Vagina (tissue), 2 donors: ENCODE data around the gene SENP6. TPM values are rescaled to one million over a fixed set of nuclear protein-coding genes. Genes with fewer than 3 reads are reported as not detected.

Experiments used
- DNase-seq, 2 donors: peaks; one replicate each; pipeline ENCODE4 v3.0.0-alpha.2; 2017; ENCODE audit errors: extremely low spot score in 2 of 2
- H3K27ac ChIP-seq: fragments of 200-600 bp; sonication (generic); one replicate; pipeline ENCODE4 v1.5.1; 2019
- H3K27me3 ChIP-seq: fragments of 200-600 bp; sonication (generic); one replicate; pipeline ENCODE4 v1.5.1; 2019
- H3K36me3 ChIP-seq, 2 donors: fragments of 200-600 bp; sonication (generic); one replicate each; pipeline ENCODE4 v1.5.1; 2017 to 2019
- H3K4me1 ChIP-seq: fragments of 200-600 bp; sonication (generic); one replicate; pipeline ENCODE4 v1.5.1; 2019
- H3K4me3 ChIP-seq, 2 donors: fragments of 200-600 bp; sonication (generic); 1 replicate in 1 of 2; 2 replicates in 1 of 2; pipeline ENCODE4 v1.5.1; 2016 to 2019
- H3K9me3 ChIP-seq: fragments of 200-600 bp; sonication (generic); one replicate; pipeline ENCODE4 v1.5.1; 2019
- POLR2A ChIP-seq, 2 donors: fragments of 450-650 bp; IDR thresholded peaks; one replicate each; pipeline ENCODE4 v1.6.1; 2017; ENCODE audit warnings: antibody characterized with exemption in 2 of 2, mild to moderate bottlenecking in 2 of 2, moderate library complexity in 2 of 2
- POLR2AphosphoS5 ChIP-seq, 2 donors: sonication (generic); formaldehyde crosslinking; IDR thresholded peaks; one replicate each; pipeline ENCODE4 v1.9.0; 2017; ENCODE audit warnings: antibody characterized with exemption in 2 of 2, mild to moderate bottlenecking in 2 of 2, low read depth in 1 of 2; ENCODE audit not compliant: insufficient read depth in 1 of 2
- intact Hi-C: fragments of 100-400 bp; cut with DNase I; formaldehyde crosslinking; loops from one replicate; pipeline ENCODE4 v1.15.1; 2023
- total RNA-seq: library from RNA; depleted of rRNA; stranded (reverse); fragments of >200 nt; gene quantifications from one replicate; pipeline ENCODE4 v1.2.3, GENCODE V29; 2016
- TF ChIP-seq, protein P1 (sequence below), 3 experiments: fragments of 450-650 bp in 2 of 3; fragments of 200-600 bp in 1 of 3; sonication (generic) in 1 of 3; IDR thresholded peaks; one replicate each; pipeline ENCODE4 v1.5.1; 2017 to 2019; ENCODE audit warnings: antibody characterized with exemption in 3 of 3, mild to moderate bottlenecking in 2 of 3, moderate library complexity in 2 of 3

SENP6 gene
- total RNA-seq, 1 donor from 2014 or later = 78.8 TPM

DNA sequence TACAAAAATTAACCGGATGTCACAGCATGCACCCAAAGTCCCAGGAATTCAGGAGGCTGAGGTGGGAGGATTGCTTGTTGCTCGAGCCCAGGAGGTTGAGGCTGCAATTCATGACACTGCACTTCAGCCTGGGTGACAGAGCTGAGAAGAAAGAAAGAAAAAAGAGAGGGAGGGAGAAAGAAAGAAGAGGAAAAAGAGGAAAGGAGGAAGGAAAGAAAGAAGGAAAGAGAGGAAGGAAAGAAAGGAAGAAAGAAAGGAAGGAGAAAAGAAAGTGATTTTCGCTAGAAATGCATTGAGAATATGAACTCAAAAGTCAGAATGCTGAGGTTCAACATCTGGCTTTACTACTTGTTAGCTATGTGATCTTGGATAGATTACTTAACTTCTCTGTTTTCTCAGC is 6.6 kb downstream of the SENP6 start:
- Histone ChIP-seq H3K27me3 (no peaks in the 10 kb centered on the region), H3K4me1 (peaks cover 94% of the 10 kb centered on the region), H3K27ac (peak overlapping the region; percentile 2), H3K4me3 (no peak overlapping the region), H3K9me3 (no peaks in the 10 kb centered on the region), H3K36me3 (no peaks in the 10 kb centered on the region)
- TF ChIP-seq, protein P1, sequence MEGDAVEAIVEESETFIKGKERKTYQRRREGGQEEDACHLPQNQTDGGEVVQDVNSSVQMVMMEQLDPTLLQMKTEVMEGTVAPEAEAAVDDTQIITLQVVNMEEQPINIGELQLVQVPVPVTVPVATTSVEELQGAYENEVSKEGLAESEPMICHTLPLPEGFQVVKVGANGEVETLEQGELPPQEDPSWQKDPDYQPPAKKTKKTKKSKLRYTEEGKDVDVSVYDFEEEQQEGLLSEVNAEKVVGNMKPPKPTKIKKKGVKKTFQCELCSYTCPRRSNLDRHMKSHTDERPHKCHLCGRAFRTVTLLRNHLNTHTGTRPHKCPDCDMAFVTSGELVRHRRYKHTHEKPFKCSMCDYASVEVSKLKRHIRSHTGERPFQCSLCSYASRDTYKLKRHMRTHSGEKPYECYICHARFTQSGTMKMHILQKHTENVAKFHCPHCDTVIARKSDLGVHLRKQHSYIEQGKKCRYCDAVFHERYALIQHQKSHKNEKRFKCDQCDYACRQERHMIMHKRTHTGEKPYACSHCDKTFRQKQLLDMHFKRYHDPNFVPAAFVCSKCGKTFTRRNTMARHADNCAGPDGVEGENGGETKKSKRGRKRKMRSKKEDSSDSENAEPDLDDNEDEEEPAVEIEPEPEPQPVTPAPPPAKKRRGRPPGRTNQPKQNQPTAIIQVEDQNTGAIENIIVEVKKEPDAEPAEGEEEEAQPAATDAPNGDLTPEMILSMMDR (IDR thresholded peaks at IDR 0.05) = no peak
- TF ChIP-seq POLR2AphosphoS5 (IDR thresholded peaks at IDR 0.05; ENCODE audit: insufficient read depth in 1 of 2, low read depth in 1 of 2) (no peak), POLR2A (IDR thresholded peaks at IDR 0.05) (no peak)
- intact Hi-C loops = no loop called here
- no peak for DNase-seq

DNA sequence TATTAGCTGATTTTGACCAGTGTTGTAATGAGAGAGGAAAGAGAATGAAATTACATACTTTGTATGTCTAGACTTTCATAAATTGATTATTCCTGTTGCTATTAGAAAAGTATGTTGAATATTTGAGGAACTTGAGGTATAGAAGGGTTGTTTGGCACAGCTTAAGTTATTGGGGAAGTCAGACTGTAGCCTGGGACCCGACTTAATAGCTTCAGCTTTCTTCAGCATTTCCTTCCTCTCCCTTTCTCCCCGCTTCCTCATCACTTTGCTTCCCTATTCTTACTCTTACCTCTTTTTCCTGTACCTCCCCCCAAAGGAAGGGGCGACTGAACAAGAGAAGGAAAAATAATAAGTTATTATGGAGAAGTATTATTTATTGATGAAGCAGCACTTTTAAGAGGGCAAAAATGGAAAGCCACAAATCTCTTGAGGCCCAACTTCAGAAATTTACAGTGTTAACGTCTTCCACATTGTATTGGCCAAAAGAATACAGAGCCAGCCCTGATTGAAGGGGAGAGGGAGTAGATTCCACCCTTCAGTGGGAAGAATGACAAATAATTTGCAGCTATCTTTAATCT is 7.4 kb downstream of the SENP6 start:
- DNase-seq = no peak
- TF ChIP-seq, protein P1 (IDR thresholded peaks at IDR 0.05) = no peak
- no peak for TF ChIP-seq POLR2A (IDR thresholded peaks at IDR 0.05)
- no peak for TF ChIP-seq POLR2AphosphoS5 (IDR thresholded peaks at IDR 0.05; ENCODE audit: insufficient read depth in 1 of 2, low read depth in 1 of 2)
- Histone ChIP-seq H3K4me1 (peaks cover 90% of the 10 kb centered on the region), H3K4me3 (no peak overlapping the region), H3K27me3 (no peaks in the 10 kb centered on the region), H3K36me3 (no peaks in the 10 kb centered on the region), H3K9me3 (no peaks in the 10 kb centered on the region), H3K27ac (no peak overlapping the region)
- intact Hi-C loops = no loop called here

DNA sequence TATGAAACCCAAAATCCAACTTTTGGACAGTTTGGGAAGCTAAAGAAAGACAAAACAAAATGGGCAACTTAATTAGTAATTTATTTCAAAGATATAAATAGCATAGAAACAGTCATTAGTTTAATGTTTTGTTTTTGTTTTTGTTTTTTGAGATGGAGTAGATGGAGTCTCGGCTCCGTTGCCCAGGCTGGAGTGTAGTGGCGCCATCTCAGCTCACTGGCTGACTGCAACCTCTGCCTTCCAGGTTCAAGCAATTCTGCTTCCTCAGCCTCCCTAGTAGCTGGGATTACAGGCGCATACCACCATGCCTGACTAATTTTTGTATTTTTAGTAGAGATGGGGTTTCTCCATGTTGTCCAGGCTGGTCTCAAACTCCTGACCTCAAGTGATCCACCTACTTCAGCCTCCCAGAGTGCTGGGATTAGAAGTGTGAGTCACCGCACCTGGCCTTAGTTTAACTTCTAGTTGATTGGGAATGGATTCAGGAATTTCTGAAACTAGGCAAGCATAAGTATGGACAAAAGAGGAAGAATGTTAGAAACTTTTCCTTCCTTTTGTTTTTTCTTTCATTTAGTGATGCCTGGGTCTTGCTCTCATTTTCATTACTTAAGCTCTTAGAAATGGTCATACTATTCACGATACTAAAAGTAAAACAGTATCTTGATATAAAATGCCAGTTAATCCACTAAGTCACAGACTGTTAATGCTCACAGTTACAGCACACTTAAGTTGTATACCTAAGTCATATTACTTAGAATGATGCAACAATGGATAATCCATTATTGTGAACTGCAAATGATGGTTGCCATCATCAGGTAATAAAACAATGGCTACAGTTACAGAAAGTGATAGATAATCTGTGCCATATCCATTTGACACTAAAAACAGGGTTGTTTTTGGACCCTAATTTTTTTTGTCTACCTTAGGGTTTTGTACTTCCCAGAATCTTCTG is 8.2 kb downstream of the SENP6 start:
- peak overlapping the region; percentile 19 for H3K27ac ChIP-seq
- no peaks in the 10 kb centered on the region for H3K36me3 ChIP-seq
- H3K4me1 ChIP-seq = peaks cover 86% of the 10 kb centered on the region
- H3K4me3 ChIP-seq = no peak overlapping the region
- intact Hi-C loops = no loop called here
- no peaks in the 10 kb centered on the region for H3K27me3 ChIP-seq
- no peaks in the 10 kb centered on the region for H3K9me3 ChIP-seq
- TF ChIP-seq POLR2AphosphoS5 (IDR thresholded peaks at IDR 0.05; ENCODE audit: insufficient read depth in 1 of 2, low read depth in 1 of 2) (no peak), POLR2A (IDR thresholded peaks at IDR 0.05) (no peak)
- TF ChIP-seq, protein P1 (IDR thresholded peaks at IDR 0.05) = no peak
- no peak for DNase-seq

DNA sequence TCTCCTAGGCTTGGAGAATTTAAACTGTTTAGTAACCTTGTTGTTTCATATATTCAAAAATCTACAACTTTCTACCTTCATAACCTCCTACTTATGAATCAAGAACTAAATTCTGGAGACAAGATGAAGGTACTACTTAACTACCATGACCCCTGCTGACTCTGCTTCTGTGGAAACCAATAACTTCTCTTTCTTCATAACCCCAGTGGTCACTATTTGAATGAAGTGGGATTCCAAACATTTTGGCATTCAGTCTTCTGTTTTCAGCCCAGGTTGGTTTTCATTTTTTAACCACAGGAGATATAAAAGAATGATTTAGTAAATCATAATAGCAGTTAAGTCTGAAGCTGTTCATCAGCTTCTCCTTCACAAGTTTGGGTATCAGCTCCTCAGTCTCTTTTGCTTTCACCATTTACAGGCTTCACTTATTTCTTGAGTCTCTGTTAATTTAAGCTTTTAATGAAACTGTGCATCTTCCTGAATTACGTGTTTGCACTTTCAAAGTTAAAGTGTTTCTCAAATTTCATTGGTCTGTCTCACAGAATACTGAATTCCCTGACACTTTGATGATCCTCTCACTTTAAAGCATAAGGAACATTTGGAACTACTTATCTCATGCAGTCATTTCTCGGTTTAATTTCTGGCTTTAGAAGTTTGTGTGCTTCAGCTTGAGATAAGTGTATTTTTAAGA is 9.5 kb downstream of the SENP6 start:
- H3K36me3 ChIP-seq = no peaks in the 10 kb centered on the region
- no peak overlapping the region for H3K4me3 ChIP-seq
- no peaks in the 10 kb centered on the region for H3K9me3 ChIP-seq
- no peaks in the 10 kb centered on the region for H3K27me3 ChIP-seq
- no peak overlapping the region for H3K27ac ChIP-seq
- TF ChIP-seq POLR2A (IDR thresholded peaks at IDR 0.05) (no peak), POLR2AphosphoS5 (IDR thresholded peaks at IDR 0.05; ENCODE audit: insufficient read depth in 1 of 2, low read depth in 1 of 2) (no peak)
- TF ChIP-seq, protein P1 (IDR thresholded peaks at IDR 0.05) = no peak
- intact Hi-C loops = no loop called here
- peaks cover 78% of the 10 kb centered on the region for H3K4me1 ChIP-seq
- no peak for DNase-seq
